Progenitor cell of endocrine pancreas (in vitro differentiated cells): ENCODE measurements around the gene TMEM97. TPM values are rescaled to one million over a fixed set of nuclear protein-coding genes. Genes with fewer than 3 reads are reported as not detected.

Source experiments
- microRNA-seq: library from miRNA; unstranded; fragments of <30 nt; microRNA quantifications from one replicate; pipeline ENCODE4 v1.1.0, GENCODE V29; 2020; ENCODE audit warnings: borderline number of aligned reads; ENCODE audit not compliant: unreplicated experiment
- total RNA-seq: library from RNA; stranded (reverse); gene quantifications from 2 replicates; pipeline ENCODE4 v1.2.1, GENCODE V29; 2021

The TMEM97 gene
- total RNA-seq, 1 donor from 2014 or later: 102 TPM

Small RNA genes lying within 50 kb of the gene (microRNA-seq; reads per million reads assigned to microRNA genes)
- gene MIR4723: not detected

Other genes starting within 250 kb of the TMEM97 start
- 35.4 and 41.0 TPM in 2 replicates for gene IFT20, start 16.3 kb downstream of the TMEM97 start, total RNA-seq
- gene TNFAIP1, start 16.6 kb downstream of the TMEM97 start, total RNA-seq: 50.9 and 51.0 TPM in 2 replicates
- 66.0 and 68.6 TPM in 2 replicates for gene POLDIP2, start 38.3 kb downstream of the TMEM97 start, total RNA-seq
- gene SEBOX, start 46.0 kb downstream of the TMEM97 start, total RNA-seq: not detected in 2 replicates
- gene VTN, start 51.1 kb downstream of the TMEM97 start, total RNA-seq: 128 and 139 TPM in 2 replicates
- gene SARM1, start 52.5 kb downstream of the TMEM97 start, total RNA-seq: 20.0 and 20.5 TPM in 2 replicates
- 15.7 and 16.1 TPM in 2 replicates for gene SLC46A1, start 87.0 kb downstream of the TMEM97 start, total RNA-seq
- gene SLC13A2, start 154.4 kb downstream of the TMEM97 start, total RNA-seq: 0.29 and 0.31 TPM in 2 replicates
- 0.07 TPM in 1 of 2 replicates, not detected in the other for gene FOXN1, start 187.1 kb downstream of the TMEM97 start, total RNA-seq
- gene UNC119, start 233.4 kb downstream of the TMEM97 start, total RNA-seq: 41.3 and 46.7 TPM in 2 replicates